GM12865 (cell line): ENCODE data around the gene TTYH3.

Source experiments
- DNase-seq: peaks from one replicate; pipeline ENCODE4 v3.0.0; 2010; ENCODE audit warnings: low read depth
- H3K4me3 ChIP-seq: 2 replicates; pipeline ENCODE4 v1.5.1; 2011; ENCODE audit warnings: mild to moderate bottlenecking, low read depth, low read length, control low read depth
- TF ChIP-seq, protein P1 (sequence below): IDR thresholded peaks from 2 replicates; pipeline ENCODE4 v1.5.1; 2011; ENCODE audit warnings: low read length, control low read depth, low read depth, inconsistent platforms; ENCODE audit not compliant: insufficient read depth; ENCODE audit errors: missing control alignments

Gene TTYH3

DNA sequence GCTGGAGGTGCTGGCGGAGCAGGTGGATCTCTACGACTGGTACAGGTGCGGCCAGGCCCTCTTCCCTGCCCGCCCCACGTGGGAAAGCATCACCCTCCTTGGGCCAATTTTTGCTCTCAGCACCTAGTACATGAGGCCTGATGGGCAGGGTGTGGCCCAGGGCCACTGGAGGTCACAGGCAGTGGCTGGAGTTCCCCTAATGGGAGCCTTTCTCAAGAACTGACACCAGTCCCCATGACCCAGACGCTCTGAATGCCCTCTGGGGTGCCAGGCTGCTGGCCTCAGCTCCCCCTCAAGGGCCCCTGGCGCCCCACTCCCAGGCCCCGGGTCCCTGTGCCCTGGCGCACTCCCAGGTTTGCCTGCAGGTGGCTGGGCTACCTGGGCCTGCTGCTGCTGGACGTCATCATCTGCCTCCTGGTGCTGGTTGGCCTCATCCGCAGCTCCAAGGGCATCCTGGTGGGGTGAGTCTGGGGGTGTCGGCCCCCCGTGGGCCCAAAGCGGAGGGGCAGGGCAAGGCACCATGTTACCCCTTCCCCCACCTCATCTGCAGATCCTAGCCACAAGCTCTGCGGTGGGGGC is 15.9 kb downstream of the TTYH3 start:
- DNase-seq = no peak
- no peak overlapping the region for H3K4me3 ChIP-seq
- TF ChIP-seq, protein P1, sequence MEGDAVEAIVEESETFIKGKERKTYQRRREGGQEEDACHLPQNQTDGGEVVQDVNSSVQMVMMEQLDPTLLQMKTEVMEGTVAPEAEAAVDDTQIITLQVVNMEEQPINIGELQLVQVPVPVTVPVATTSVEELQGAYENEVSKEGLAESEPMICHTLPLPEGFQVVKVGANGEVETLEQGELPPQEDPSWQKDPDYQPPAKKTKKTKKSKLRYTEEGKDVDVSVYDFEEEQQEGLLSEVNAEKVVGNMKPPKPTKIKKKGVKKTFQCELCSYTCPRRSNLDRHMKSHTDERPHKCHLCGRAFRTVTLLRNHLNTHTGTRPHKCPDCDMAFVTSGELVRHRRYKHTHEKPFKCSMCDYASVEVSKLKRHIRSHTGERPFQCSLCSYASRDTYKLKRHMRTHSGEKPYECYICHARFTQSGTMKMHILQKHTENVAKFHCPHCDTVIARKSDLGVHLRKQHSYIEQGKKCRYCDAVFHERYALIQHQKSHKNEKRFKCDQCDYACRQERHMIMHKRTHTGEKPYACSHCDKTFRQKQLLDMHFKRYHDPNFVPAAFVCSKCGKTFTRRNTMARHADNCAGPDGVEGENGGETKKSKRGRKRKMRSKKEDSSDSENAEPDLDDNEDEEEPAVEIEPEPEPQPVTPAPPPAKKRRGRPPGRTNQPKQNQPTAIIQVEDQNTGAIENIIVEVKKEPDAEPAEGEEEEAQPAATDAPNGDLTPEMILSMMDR = no peak

DNA sequence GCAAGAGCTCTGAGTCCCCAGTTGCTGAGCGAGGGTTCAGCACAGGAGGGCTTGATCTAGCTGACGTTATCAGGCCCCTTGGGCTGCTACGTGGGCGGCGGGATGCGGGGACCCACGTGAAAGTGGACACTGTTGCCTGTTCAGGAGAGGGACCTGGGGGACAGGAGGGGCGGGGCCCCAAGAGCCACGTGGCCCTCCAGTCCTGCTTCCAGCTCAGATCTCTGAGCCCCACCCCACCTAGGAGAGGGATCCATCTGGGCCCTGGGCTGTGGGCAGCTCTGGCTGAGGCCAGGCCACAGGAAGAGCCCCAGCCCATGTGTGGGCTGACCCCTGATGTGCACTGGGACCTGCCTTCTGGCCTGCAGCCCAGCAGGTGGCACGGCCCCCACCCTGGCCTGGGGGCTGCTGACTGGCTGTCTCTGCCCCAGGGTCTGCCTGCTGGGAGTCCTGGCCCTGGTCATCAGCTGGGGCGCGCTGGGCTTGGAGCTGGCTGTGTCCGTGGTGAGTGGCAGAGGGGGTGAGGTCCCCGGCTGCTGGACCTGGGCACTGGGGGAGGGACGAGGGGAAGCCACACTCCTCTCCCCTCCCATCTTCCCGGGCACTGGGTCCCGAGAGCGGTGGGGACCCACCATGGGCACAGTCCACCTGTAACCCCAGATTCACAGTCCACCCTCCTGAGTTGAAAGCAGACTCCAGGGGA is 17.5 kb downstream of the TTYH3 start:
- no peak overlapping the region for H3K4me3 ChIP-seq
- TF ChIP-seq, protein P1 = no peak
- no peak for DNase-seq

DNA sequence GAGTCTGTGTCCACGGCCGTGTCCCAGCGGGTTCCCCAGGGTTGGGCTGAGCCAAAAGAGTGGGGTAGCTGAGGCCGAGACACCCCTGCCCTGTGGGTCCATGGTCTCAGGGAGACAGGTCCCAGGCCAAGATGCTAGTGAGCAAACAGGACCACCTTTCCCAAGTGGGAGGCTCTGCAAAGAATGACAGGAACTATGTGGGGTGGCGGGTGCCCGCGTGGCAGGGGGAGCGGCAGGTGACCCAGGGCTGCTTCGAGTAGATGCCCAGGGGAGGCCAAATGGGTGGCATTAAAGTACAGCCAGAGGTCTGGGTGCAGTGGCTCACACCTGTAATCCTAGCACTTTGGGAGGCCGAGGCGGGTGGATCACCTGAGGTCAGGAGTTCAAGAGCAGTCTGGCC is 18.2 kb downstream of the TTYH3 start:
- no peak overlapping the region for H3K4me3 ChIP-seq
- DNase-seq = no peak
- TF ChIP-seq, protein P1 = no peak

DNA sequence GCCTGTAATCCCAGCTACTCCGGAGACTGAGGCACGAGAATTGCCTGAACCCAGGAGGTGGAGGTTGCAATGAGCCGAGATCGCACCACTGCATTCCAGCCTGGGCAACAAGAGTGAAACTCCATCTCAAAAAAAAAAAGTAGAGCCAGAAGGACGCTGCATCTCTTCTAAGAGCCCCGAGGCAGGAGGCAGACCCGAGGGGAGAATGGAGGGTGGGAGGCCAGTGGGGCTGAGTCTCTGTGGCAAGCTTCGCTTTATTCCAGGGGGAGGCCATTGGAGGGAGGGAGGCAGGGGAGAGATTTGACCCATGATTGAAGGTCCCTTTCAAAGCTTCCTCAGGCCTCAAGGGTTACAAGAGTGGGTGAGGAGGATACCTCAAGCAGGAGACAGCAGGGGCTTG is 18.7 kb downstream of the TTYH3 start:
- no peak overlapping the region for H3K4me3 ChIP-seq
- no peak for DNase-seq
- TF ChIP-seq, protein P1 = no peak

DNA sequence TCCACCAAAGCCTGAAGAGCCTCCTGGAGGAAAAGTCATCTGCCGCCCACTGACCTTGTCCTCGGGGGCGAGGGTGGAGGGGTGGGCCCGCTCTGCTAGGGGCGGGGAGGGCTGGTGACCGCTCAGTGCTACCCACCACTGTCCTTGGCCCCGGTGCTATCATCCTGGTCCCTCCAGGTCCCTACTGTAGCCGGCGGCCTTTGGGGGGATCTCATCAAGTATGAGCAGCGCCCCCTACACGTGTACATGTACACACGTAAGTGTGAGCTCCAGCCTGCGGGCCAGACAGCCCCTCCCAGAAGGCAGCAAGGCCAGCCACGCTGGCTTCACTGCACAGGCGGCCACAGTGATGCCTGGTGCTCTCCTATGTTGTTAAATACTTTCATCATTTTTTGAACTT is 19.6 kb downstream of the TTYH3 start:
- TF ChIP-seq, protein P1 = no peak
- no peak for DNase-seq
- no peak overlapping the region for H3K4me3 ChIP-seq

DNA sequence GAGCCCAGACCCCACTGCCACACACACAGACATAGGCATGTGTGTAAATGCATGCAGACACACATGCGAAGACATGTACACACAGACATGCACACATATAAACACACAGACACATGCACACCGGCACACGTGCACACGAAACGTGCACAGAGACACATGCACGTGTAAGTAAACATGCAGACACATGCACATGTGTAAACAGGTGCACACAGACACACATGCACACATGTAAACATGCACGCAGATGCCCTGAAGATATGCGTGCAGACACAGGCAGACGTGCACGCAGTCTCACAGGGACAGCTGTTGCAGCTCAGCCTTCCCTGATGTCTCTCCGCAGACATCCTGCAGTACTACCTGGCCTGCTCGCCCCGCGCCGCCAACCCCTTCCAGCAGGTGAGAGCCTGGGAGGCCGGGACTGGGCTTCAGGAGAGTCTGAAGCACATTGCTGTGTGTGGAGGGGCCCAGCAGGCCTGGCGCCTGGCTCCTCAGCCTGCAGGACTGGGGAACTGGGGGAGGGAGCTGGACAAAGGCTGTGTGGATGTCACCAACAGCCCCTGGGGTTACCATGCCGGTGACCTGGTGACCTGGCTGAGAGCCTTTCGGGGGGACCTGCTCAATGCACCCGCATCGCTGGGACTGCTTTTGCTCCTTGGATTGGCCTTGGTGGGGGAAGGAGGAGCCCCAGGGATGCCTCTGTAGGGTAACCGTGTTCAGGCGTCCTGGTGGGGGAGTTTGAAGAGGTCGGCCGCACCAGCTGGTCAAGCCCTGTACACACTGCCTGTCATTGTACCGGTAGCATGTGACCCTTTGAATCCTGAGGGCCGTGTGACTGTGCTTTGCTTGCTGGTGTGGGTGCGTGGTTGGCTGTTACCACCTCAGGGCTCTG is 20.3 kb downstream of the TTYH3 start:
- DNase-seq = no peak
- TF ChIP-seq, protein P1 = no peak
- no peak overlapping the region for H3K4me3 ChIP-seq
